GM23338 (cell line): ENCODE data around the gene KRTAP9-9. TPM values are rescaled to one million over a fixed set of nuclear protein-coding genes. Genes with fewer than 3 reads are reported as not detected.

Experiments used
- ATAC-seq: fragments of 200-7000 bp; cut with Tn5 transposase; 3 replicates; pipeline ENCODE4 v1.9.1; 2020
- DNase-seq: peaks from one replicate; pipeline ENCODE4 v3.0.0-alpha.2; 2015; ENCODE audit warnings: low spot score
- H2AFZ ChIP-seq: fragments of 200-600 bp; sonication (generic); 2 replicates; pipeline ENCODE4 v1.8.0; 2016; ENCODE audit warnings: antibody characterized with exemption, mild to moderate bottlenecking, moderate library complexity
- H3F3A ChIP-seq: fragments of 200-600 bp; sonication (generic); replicated peaks from 2 replicates; pipeline ENCODE4 v1.8.0; 2017; ENCODE audit warnings: antibody characterized with exemption, mixed run types, low read depth
- H3K27ac ChIP-seq: fragments of 200-600 bp; sonication (generic); 2 replicates; pipeline ENCODE4 v1.6.1; 2016; ENCODE audit warnings: low read depth
- H3K27me3 ChIP-seq: fragments of 200-600 bp; sonication (generic); 2 replicates; pipeline ENCODE4 v1.8.0; 2016; ENCODE audit warnings: mild to moderate bottlenecking, mixed run types, moderate library complexity; ENCODE audit not compliant: insufficient read depth
- H3K36me3 ChIP-seq: fragments of 200-600 bp; sonication (generic); 2 replicates; pipeline ENCODE4 v1.8.0; 2016; ENCODE audit warnings: mild to moderate bottlenecking; ENCODE audit not compliant: insufficient read depth
- H3K4me1 ChIP-seq: fragments of 200-600 bp; sonication (generic); 2 replicates; pipeline ENCODE4 v1.8.0; 2016; ENCODE audit warnings: mild to moderate bottlenecking, moderate library complexity; ENCODE audit not compliant: insufficient read depth
- H3K4me2 ChIP-seq: fragments of 200-600 bp; sonication (generic); 2 replicates; pipeline ENCODE4 v1.7.1; 2017; ENCODE audit warnings: mixed run types
- H3K4me3 ChIP-seq: fragments of 200-600 bp; sonication (generic); 2 replicates; pipeline ENCODE4 v1.6.1; 2016; ENCODE audit warnings: mixed run types
- H3K79me2 ChIP-seq: fragments of 200-600 bp; sonication (generic); replicated peaks from 2 replicates; pipeline ENCODE4 v1.8.0; 2017; ENCODE audit warnings: mild to moderate bottlenecking; ENCODE audit not compliant: insufficient read depth
- H3K9me2 ChIP-seq: fragments of 200-600 bp; sonication (generic); 2 replicates; pipeline ENCODE4 v1.8.0; 2017; ENCODE audit not compliant: insufficient read depth
- H4K20me1 ChIP-seq: fragments of 200-600 bp; sonication (generic); replicated peaks from 2 replicates; pipeline ENCODE4 v1.8.0; 2017; ENCODE audit warnings: mild to moderate bottlenecking; ENCODE audit not compliant: insufficient read depth
- H3K27ac Mint-ChIP-seq: 2 replicates; pipeline ENCODE4 v1.8.0; 2020; ENCODE audit warnings: inconsistent platforms, mild to moderate bottlenecking, moderate library complexity, mixed read lengths
- H3K27me3 Mint-ChIP-seq: 3 replicates; pipeline ENCODE4 v1.8.0; 2022; ENCODE audit warnings: low read depth, mild to moderate bottlenecking, moderate library complexity, mixed read lengths, inconsistent platforms; ENCODE audit not compliant: insufficient read depth, poor library complexity
- H3K36me3 Mint-ChIP-seq: 3 replicates; pipeline ENCODE4 v1.8.0; 2021; ENCODE audit warnings: low read depth, mild to moderate bottlenecking, inconsistent platforms, moderate library complexity, mixed read lengths
- H3K4me1 Mint-ChIP-seq: 3 replicates; pipeline ENCODE4 v1.8.0; 2020; ENCODE audit warnings: mild to moderate bottlenecking, inconsistent platforms, mixed read lengths
- H3K4me3 Mint-ChIP-seq: 3 replicates; pipeline ENCODE4 v1.8.0; 2021; ENCODE audit warnings: moderate library complexity, mild to moderate bottlenecking, inconsistent platforms, mixed read lengths
- H3K9me3 Mint-ChIP-seq: 3 replicates; pipeline ENCODE4 v1.8.0; 2020; ENCODE audit warnings: moderate library complexity, mild to moderate bottlenecking, inconsistent platforms, mixed read lengths
- CREB1 ChIP-seq: fragments of 250-450 bp; sonication (Bioruptor Pico); IDR thresholded peaks from 2 replicates; pipeline ENCODE4 v1.5.0; 2020; ENCODE audit warnings: low read depth, mild to moderate bottlenecking, moderate library complexity
- EZH2 ChIP-seq: fragments of 200-600 bp; sonication (generic); IDR thresholded peaks from one replicate; pipeline ENCODE4 v1.8.0; 2017; ENCODE audit warnings: antibody characterized with exemption, mild to moderate bottlenecking, low read depth; ENCODE audit not compliant: unreplicated experiment
- EZH2phosphoT487 ChIP-seq: fragments of 200-600 bp; sonication (generic); IDR thresholded peaks from one replicate; pipeline ENCODE4 v1.8.1; 2018; ENCODE audit warnings: antibody characterized with exemption; ENCODE audit not compliant: unreplicated experiment
- JUNB ChIP-seq: IDR thresholded peaks from one replicate; pipeline ENCODE4 v1.6.1; 2016; ENCODE audit warnings: antibody characterized with exemption; ENCODE audit not compliant: unreplicated experiment
- NANOG ChIP-seq: IDR thresholded peaks from 2 replicates; pipeline ENCODE4 v1.6.1; 2016; ENCODE audit warnings: antibody characterized with exemption, borderline replicate concordance
- POLR2AphosphoS5 ChIP-seq: IDR thresholded peaks from 2 replicates; pipeline ENCODE4 v1.6.1; 2016; ENCODE audit warnings: antibody characterized with exemption, low read depth
- STAT1 ChIP-seq: IDR thresholded peaks from one replicate; pipeline ENCODE4 v1.6.1; 2016; ENCODE audit warnings: antibody characterized with exemption; ENCODE audit not compliant: unreplicated experiment
- ZNF331 ChIP-seq: fragments of 250-450 bp; sonication (Bioruptor Pico); IDR thresholded peaks from 2 replicates; pipeline ENCODE4 v1.5.0; 2020; ENCODE audit warnings: low read depth, mild to moderate bottlenecking, moderate library complexity
- polyA plus RNA-seq: library from polyadenylated mRNA; unstranded; fragments of >200 nt; fragmentation: Nextera tagmentation; extraction: Ambion mirVana; gene quantifications from 2 replicates; pipeline ENCODE4 v1.2.1, GENCODE V29; 2016
- total RNA-seq: library from RNA; depleted of rRNA; stranded (reverse); fragments of >200 nt; shearing (Covaris generic); gene quantifications from 2 replicates; pipeline ENCODE4 v1.2.3, GENCODE V29; 2014
- TF ChIP-seq, protein P1 (sequence below): IDR thresholded peaks from one replicate; pipeline ENCODE4 v1.6.1; 2018; ENCODE audit warnings: antibody characterized with exemption; ENCODE audit not compliant: unreplicated experiment
- TF ChIP-seq, protein P2 (sequence below): fragments of 250-450 bp; sonication (Bioruptor Pico); IDR thresholded peaks from 2 replicates; pipeline ENCODE4 v1.5.0; 2020; ENCODE audit warnings: mild to moderate bottlenecking, moderate library complexity
- TF ChIP-seq, protein P3 (sequence below), 2 experiments: fragments of 200-600 bp in 1 of 2; sonication (generic) in 1 of 2; conservative IDR thresholded peaks; 2 replicates each; pipeline versions ENCODE4 v1.5.1 to v1.6.1; 2016 to 2017; ENCODE audit warnings: antibody characterized with exemption in 2 of 2, low read depth in 2 of 2, mild to moderate bottlenecking in 2 of 2, moderate library complexity in 1 of 2

Gene KRTAP9-9
- total and polyA plus RNA-seq, 2 experiments from 2014 or later, result not detected

DNA sequence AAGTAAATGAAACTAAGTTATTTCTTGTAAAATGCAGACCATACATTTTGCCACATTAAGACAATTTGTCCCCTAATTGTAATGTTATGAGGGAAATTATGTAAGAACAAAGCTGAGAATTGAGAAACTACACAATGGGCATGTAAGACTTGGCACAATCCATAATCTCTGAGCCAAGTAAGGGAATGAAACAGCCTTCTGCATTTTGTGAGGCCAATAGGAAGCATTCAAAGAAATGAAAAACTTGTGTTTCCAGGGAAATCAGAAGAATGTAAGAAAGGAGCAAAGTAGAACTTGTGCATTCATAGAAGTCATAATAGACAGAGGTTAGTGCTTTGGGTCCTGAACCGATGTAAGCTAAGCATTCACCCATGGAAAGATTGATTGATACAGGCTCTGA is 3.9 kb upstream of the KRTAP9-9 start:
- H3K27ac ChIP-seq, result no peak overlapping the region
- TF ChIP-seq POLR2AphosphoS5 (no peak), CREB1 (CRISPR knock-in tag) (no peak), EZH2 (no peak), ZNF331 (CRISPR knock-in tag) (no peak), EZH2phosphoT487 (no peak), JUNB (no peak), NANOG (no peak), STAT1 (no peak)
- TF ChIP-seq, protein P1, sequence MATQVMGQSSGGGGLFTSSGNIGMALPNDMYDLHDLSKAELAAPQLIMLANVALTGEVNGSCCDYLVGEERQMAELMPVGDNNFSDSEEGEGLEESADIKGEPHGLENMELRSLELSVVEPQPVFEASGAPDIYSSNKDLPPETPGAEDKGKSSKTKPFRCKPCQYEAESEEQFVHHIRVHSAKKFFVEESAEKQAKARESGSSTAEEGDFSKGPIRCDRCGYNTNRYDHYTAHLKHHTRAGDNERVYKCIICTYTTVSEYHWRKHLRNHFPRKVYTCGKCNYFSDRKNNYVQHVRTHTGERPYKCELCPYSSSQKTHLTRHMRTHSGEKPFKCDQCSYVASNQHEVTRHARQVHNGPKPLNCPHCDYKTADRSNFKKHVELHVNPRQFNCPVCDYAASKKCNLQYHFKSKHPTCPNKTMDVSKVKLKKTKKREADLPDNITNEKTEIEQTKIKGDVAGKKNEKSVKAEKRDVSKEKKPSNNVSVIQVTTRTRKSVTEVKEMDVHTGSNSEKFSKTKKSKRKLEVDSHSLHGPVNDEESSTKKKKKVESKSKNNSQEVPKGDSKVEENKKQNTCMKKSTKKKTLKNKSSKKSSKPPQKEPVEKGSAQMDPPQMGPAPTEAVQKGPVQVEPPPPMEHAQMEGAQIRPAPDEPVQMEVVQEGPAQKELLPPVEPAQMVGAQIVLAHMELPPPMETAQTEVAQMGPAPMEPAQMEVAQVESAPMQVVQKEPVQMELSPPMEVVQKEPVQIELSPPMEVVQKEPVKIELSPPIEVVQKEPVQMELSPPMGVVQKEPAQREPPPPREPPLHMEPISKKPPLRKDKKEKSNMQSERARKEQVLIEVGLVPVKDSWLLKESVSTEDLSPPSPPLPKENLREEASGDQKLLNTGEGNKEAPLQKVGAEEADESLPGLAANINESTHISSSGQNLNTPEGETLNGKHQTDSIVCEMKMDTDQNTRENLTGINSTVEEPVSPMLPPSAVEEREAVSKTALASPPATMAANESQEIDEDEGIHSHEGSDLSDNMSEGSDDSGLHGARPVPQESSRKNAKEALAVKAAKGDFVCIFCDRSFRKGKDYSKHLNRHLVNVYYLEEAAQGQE, result no peak
- TF ChIP-seq, protein P2, sequence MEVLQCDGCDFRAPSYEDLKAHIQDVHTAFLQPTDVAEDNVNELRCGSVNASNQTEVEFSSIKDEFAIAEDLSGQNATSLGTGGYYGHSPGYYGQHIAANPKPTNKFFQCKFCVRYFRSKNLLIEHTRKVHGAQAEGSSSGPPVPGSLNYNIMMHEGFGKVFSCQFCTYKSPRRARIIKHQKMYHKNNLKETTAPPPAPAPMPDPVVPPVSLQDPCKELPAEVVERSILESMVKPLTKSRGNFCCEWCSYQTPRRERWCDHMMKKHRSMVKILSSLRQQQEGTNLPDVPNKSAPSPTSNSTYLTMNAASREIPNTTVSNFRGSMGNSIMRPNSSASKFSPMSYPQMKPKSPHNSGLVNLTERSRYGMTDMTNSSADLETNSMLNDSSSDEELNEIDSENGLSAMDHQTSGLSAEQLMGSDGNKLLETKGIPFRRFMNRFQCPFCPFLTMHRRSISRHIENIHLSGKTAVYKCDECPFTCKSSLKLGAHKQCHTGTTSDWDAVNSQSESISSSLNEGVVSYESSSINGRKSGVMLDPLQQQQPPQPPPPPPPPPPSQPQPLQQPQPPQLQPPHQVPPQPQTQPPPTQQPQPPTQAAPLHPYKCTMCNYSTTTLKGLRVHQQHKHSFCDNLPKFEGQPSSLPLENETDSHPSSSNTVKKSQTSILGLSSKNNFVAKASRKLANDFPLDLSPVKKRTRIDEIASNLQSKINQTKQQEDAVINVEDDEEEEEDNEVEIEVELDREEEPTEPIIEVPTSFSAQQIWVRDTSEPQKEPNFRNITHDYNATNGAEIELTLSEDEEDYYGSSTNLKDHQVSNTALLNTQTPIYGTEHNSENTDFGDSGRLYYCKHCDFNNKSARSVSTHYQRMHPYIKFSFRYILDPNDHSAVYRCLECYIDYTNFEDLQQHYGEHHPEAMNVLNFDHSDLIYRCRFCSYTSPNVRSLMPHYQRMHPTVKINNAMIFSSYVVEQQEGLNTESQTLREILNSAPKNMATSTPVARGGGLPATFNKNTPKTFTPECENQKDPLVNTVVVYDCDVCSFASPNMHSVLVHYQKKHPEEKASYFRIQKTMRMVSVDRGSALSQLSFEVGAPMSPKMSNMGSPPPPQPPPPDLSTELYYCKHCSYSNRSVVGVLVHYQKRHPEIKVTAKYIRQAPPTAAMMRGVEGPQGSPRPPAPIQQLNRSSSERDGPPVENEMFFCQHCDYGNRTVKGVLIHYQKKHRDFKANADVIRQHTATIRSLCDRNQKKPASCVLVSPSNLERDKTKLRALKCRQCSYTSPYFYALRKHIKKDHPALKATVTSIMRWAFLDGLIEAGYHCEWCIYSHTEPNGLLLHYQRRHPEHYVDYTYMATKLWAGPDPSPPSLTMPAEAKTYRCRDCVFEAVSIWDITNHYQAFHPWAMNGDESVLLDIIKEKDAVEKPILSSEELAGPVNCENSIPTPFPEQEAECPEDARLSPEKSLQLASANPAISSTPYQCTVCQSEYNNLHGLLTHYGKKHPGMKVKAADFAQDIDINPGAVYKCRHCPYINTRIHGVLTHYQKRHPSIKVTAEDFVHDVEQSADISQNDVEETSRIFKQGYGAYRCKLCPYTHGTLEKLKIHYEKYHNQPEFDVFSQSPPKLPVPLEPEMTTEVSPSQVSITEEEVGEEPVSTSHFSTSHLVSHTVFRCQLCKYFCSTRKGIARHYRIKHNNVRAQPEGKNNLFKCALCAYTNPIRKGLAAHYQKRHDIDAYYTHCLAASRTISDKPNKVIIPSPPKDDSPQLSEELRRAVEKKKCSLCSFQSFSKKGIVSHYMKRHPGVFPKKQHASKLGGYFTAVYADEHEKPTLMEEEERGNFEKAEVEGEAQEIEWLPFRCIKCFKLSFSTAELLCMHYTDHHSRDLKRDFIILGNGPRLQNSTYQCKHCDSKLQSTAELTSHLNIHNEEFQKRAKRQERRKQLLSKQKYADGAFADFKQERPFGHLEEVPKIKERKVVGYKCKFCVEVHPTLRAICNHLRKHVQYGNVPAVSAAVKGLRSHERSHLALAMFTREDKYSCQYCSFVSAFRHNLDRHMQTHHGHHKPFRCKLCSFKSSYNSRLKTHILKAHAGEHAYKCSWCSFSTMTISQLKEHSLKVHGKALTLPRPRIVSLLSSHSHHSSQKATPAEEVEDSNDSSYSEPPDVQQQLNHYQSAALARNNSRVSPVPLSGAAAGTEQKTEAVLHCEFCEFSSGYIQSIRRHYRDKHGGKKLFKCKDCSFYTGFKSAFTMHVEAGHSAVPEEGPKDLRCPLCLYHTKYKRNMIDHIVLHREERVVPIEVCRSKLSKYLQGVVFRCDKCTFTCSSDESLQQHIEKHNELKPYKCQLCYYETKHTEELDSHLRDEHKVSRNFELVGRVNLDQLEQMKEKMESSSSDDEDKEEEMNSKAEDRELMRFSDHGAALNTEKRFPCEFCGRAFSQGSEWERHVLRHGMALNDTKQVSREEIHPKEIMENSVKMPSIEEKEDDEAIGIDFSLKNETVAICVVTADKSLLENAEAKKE (CRISPR knock-in tag), result no peak
- TF ChIP-seq, protein P3, sequence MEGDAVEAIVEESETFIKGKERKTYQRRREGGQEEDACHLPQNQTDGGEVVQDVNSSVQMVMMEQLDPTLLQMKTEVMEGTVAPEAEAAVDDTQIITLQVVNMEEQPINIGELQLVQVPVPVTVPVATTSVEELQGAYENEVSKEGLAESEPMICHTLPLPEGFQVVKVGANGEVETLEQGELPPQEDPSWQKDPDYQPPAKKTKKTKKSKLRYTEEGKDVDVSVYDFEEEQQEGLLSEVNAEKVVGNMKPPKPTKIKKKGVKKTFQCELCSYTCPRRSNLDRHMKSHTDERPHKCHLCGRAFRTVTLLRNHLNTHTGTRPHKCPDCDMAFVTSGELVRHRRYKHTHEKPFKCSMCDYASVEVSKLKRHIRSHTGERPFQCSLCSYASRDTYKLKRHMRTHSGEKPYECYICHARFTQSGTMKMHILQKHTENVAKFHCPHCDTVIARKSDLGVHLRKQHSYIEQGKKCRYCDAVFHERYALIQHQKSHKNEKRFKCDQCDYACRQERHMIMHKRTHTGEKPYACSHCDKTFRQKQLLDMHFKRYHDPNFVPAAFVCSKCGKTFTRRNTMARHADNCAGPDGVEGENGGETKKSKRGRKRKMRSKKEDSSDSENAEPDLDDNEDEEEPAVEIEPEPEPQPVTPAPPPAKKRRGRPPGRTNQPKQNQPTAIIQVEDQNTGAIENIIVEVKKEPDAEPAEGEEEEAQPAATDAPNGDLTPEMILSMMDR (conservative IDR thresholded peaks at IDR 0.05; ENCODE audit: low read depth in 2 of 2), result no peak
- H3K4me3 ChIP-seq, result no peak overlapping the region
- no peaks in the 10 kb centered on the region for H3K36me3 ChIP-seq
- Mint-ChIP-seq H3K27me3 (peaks cover 2% of the 10 kb centered on the region), H3K36me3 (no peaks in the 10 kb centered on the region), H3K4me1 (peaks cover 4% of the 10 kb centered on the region; the same call in 2 of the 3 replicates), H3K9me3 (no peaks in the 10 kb centered on the region), H3K4me3 (no peak overlapping the region), H3K27ac (no peak overlapping the region)
- no peaks in the 10 kb centered on the region for H4K20me1 ChIP-seq
- DNase-seq (no peak), ATAC-seq (no peak)
- no peak overlapping the region for H2AFZ ChIP-seq
- H3K4me2 ChIP-seq, result no peak overlapping the region
- no peaks in the 10 kb centered on the region for H3K79me2 ChIP-seq
- H3K9me2 ChIP-seq, result no peaks in the 10 kb centered on the region
- no peaks in the 10 kb centered on the region for H3F3A ChIP-seq
- no peaks in the 10 kb centered on the region for H3K27me3 ChIP-seq
- H3K4me1 ChIP-seq, result no peaks in the 10 kb centered on the region
